ENCODE data around the gene ARPC5L. TPM values are rescaled to one million over a fixed set of nuclear protein-coding genes. Genes with fewer than 3 reads are reported as not detected.
A peak's percentile ranks its signal among the peaks of the same experiment; 100 is the strongest.

The ARPC5L gene
- total RNA-seq, 1 donor from 2014 or later = 22.5 TPM

DNA sequence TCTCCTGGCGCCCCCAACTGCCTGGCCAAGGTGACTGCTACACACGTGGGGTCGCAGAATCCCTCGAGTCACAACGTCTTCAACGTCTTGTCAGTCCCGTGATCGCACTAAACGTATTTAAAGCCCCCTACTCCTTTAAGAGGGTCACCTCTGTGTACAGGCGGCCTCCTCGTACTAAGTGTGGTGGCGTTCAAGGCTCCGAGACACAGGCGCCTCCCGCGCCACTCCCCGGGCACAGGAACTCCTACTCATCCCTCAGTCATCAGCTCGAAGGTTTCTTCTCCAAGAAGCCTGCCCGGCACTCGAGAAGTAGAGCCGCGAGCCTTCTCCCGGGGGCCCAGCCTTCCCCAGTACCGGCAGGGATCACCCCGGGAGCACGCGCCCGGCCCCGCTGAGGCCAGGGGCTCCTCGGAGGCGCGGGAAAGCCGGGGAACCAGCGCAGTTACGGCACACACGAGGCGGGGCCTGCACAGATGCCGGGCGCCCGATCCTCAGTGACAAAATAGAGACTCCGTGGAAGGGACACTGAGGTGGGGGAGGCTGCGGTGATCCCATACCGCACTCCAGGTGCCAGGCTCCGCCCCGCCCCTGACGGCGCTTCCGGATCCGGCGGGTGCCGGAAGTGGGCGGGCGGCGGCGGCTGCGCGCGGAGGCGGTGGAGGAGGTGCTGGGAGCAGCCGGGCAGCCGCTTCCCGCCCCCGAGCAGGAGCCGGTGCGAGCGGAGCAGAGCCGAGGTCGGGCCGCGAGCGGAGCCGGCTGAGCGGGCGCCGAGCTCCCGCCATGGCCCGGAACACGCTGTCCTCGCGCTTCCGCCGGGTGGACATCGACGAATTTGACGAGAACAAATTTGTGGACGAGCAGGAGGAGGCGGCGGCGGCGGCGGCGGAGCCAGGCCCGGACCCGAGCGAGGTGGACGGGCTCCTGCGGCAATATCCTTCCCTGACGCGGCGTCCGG is 6.9 kb downstream of the ARPC5L start:
- TF ChIP-seq, protein P1, sequence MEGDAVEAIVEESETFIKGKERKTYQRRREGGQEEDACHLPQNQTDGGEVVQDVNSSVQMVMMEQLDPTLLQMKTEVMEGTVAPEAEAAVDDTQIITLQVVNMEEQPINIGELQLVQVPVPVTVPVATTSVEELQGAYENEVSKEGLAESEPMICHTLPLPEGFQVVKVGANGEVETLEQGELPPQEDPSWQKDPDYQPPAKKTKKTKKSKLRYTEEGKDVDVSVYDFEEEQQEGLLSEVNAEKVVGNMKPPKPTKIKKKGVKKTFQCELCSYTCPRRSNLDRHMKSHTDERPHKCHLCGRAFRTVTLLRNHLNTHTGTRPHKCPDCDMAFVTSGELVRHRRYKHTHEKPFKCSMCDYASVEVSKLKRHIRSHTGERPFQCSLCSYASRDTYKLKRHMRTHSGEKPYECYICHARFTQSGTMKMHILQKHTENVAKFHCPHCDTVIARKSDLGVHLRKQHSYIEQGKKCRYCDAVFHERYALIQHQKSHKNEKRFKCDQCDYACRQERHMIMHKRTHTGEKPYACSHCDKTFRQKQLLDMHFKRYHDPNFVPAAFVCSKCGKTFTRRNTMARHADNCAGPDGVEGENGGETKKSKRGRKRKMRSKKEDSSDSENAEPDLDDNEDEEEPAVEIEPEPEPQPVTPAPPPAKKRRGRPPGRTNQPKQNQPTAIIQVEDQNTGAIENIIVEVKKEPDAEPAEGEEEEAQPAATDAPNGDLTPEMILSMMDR (IDR thresholded peaks at IDR 0.05) = peak; percentile 32
- Mint-ChIP-seq H3K36me3 (ENCODE audit: unreplicated experiment) (peaks cover 5% of the 10 kb centered on the region), H3K4me1 (ENCODE audit: unreplicated experiment) (peaks cover 32% of the 10 kb centered on the region), H3K4me3 (ENCODE audit: unreplicated experiment) (peak overlapping the region; percentile 91), H3K9me3 (ENCODE audit: unreplicated experiment) (no peaks in the 10 kb centered on the region), H3K27ac (ENCODE audit: unreplicated experiment) (peak overlapping the region; percentile 83), H3K27me3 (ENCODE audit: unreplicated experiment) (no peaks in the 10 kb centered on the region)
- peak; percentile 95 for DNase-seq (ENCODE audit: extremely low spot score, unreplicated experiment)

DNA sequence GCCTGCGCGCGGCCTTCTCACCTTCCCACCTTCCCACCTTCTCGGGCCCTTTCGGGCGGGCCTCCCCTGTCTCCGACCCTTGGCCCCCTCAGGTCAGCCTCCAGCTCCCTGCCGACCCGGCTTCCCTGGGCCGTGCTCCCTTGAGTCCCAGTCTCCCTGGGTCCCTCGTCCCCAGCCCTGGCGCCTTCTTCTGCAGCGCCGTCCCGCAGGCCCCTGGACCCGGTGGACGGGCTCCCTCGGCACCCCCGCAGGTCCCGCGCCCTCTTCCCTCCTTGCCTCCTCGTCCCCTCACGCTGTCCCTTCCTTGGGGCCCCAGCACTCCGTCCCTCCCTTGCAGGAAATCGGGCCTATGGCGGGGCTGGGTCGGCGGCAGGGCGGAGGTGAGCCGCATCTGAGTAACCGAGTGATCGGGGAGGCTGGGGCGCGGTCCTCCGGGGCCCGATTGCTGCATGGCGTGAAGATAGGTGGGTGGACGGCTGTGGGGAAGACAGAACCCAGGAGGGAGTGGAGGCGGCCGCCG is 7.6 kb downstream of the ARPC5L start:
- H3K36me3 Mint-ChIP-seq (ENCODE audit: unreplicated experiment) = peaks cover 5% of the 10 kb centered on the region
- H3K4me3 Mint-ChIP-seq (ENCODE audit: unreplicated experiment) = peak overlapping the region; percentile 91
- H3K4me1 Mint-ChIP-seq (ENCODE audit: unreplicated experiment) = peaks cover 30% of the 10 kb centered on the region
- H3K9me3 Mint-ChIP-seq (ENCODE audit: unreplicated experiment) = no peaks in the 10 kb centered on the region
- H3K27me3 Mint-ChIP-seq (ENCODE audit: unreplicated experiment) = no peaks in the 10 kb centered on the region
- TF ChIP-seq, protein P1 (IDR thresholded peaks at IDR 0.05) = no peak
- H3K27ac Mint-ChIP-seq (ENCODE audit: unreplicated experiment) = peak overlapping the region; percentile 77
- DNase-seq (ENCODE audit: extremely low spot score, unreplicated experiment) = no peak

DNA sequence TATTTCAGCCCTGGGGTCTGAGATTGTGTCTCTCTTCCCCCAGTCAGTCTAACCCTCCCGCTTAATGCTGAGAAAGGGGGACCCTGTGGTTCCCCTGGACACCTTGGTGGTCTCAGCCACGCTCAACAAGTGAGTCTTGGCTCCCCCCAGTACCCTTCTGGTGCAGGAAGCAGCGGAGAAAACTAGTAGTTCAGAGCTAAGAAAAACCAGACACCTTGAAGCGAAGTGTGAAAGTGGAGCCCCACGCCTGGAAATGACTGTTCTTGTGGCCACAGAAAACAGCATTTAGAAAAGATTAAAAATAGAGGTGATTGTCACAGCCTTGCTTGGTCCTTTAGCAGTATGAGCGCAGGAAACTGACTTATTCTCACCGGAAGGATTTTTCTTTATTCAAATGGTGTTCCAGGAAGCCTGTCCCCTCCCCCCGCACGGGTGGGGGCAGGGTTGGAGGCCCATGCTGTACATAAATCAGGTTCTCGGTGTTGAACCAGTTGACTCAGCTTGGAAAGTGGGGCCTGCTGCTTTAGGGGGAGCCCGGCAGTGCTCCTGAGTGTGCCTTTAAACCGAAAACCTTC is 8.1 kb downstream of the ARPC5L start:
- peaks cover 30% of the 10 kb centered on the region for H3K4me1 Mint-ChIP-seq (ENCODE audit: unreplicated experiment)
- DNase-seq (ENCODE audit: extremely low spot score, unreplicated experiment) = no peak
- no peaks in the 10 kb centered on the region for H3K27me3 Mint-ChIP-seq (ENCODE audit: unreplicated experiment)
- H3K27ac Mint-ChIP-seq (ENCODE audit: unreplicated experiment) = peak overlapping the region; percentile 77
- TF ChIP-seq, protein P1 (IDR thresholded peaks at IDR 0.05) = no peak
- peaks cover 5% of the 10 kb centered on the region for H3K36me3 Mint-ChIP-seq (ENCODE audit: unreplicated experiment)
- no peaks in the 10 kb centered on the region for H3K9me3 Mint-ChIP-seq (ENCODE audit: unreplicated experiment)
- H3K4me3 Mint-ChIP-seq (ENCODE audit: unreplicated experiment) = peak overlapping the region; percentile 91

DNA sequence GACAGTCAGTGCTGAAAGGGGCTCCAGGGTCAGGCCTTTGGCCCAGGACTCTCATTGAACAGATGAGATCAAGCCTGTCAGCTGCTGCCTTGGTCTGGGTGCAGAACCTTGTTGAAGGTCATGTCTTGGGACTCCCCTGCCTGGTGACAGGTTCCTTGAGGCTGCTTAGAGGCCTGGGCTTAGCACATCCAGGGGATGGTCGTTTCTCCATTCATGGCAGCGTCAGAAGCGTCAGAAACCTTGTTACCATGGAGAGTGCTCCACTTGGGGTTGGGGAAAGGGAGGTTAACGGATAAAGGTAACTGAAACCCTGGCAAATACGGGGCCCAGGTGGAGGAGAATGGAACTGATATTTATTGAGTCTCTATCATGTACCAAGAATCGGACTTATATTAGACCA is 8.8 kb downstream of the ARPC5L start:
- Mint-ChIP-seq H3K27ac (ENCODE audit: unreplicated experiment) (peak overlapping the region; percentile 77), H3K36me3 (ENCODE audit: unreplicated experiment) (peaks cover 5% of the 10 kb centered on the region), H3K4me3 (ENCODE audit: unreplicated experiment) (peak overlapping the region; percentile 91), H3K27me3 (ENCODE audit: unreplicated experiment) (no peaks in the 10 kb centered on the region), H3K4me1 (ENCODE audit: unreplicated experiment) (peaks cover 30% of the 10 kb centered on the region), H3K9me3 (ENCODE audit: unreplicated experiment) (no peaks in the 10 kb centered on the region)
- TF ChIP-seq, protein P1 (IDR thresholded peaks at IDR 0.05) = no peak
- no peak for DNase-seq (ENCODE audit: extremely low spot score, unreplicated experiment)

DNA sequence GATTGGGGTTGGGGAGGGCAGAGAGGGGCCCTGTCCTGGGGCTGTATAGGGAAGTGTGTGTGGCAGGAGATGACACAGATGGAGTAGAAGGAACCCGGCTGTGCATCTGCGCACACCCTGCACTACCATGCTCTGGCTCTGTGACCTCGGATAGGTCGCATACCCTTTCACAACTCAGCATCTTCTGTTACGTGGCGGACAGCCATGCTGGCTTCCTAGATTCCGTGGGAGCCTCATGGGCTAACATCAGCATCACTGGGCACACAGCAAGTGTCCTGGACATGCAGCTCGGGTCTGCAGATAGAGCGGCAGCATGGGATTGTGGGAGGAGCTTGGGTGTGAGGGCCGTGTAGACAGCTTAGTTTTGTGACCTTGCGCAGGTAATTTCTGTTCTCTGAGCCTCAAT is 9.2 kb downstream of the ARPC5L start:
- Mint-ChIP-seq H3K36me3 (ENCODE audit: unreplicated experiment) (peaks cover 5% of the 10 kb centered on the region), H3K27me3 (ENCODE audit: unreplicated experiment) (no peaks in the 10 kb centered on the region), H3K9me3 (ENCODE audit: unreplicated experiment) (no peaks in the 10 kb centered on the region), H3K4me1 (ENCODE audit: unreplicated experiment) (peaks cover 30% of the 10 kb centered on the region), H3K27ac (ENCODE audit: unreplicated experiment) (peak overlapping the region; percentile 77), H3K4me3 (ENCODE audit: unreplicated experiment) (peak overlapping the region; percentile 91)
- DNase-seq (ENCODE audit: extremely low spot score, unreplicated experiment) = no peak
- TF ChIP-seq, protein P1 (IDR thresholded peaks at IDR 0.05) = no peak
